Thyroid gland (tissue), 4 donors: Measurements from ENCODE around the gene MESD.

Experiments used
- CTCF ChIP-seq, 6 experiments: fragments of 200-600 bp in 3 of 6; fragments of 450-650 bp in 3 of 6; sonication (generic) in 3 of 6; IDR thresholded peaks; one replicate each; pipeline ENCODE4 v1.5.1; 2016 to 2019; ENCODE audit warnings: antibody characterized with exemption in 6 of 6, mild to moderate bottlenecking in 2 of 6, inconsistent platforms in 1 of 6, moderate library complexity in 1 of 6
- POLR2A ChIP-seq, 2 donors: fragments of 450-650 bp; IDR thresholded peaks; one replicate each; pipeline ENCODE4 v1.6.1; 2017; ENCODE audit warnings: antibody characterized with exemption in 2 of 2, mild to moderate bottlenecking in 2 of 2, moderate library complexity in 1 of 2

DNA sequence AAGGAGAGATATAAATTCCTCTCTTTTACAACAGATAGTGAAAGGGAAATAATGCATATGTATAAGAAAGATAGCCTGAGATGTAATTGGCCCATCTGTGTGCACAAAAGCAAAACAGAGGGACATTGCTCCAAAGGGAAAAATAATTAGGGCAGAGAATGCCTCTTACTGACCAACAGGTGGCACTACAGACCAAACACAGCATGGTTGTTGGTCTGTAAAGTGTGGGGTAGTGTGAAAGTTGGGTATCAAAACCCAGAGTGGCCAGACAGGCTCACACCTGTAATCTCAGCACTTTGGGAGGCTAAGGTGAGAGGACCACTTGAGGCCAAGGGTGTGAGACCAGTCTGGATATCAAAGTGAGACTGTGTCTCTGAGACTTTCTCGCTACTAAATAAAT, 6.6 kb upstream of the MESD start:
- TF ChIP-seq CTCF (IDR thresholded peaks at IDR 0.05): peak in 1 of 6 experiments; percentile 22
- no peak for TF ChIP-seq POLR2A (IDR thresholded peaks at IDR 0.05)
